ENCODE results near the gene PRKAB1. TPM values are rescaled to one million over a fixed set of nuclear protein-coding genes. Genes with fewer than 3 reads are reported as not detected.

The PRKAB1 gene
- total RNA-seq, 2 experiments from 2014 or later = 18.6 to 24.2 TPM

DNA sequence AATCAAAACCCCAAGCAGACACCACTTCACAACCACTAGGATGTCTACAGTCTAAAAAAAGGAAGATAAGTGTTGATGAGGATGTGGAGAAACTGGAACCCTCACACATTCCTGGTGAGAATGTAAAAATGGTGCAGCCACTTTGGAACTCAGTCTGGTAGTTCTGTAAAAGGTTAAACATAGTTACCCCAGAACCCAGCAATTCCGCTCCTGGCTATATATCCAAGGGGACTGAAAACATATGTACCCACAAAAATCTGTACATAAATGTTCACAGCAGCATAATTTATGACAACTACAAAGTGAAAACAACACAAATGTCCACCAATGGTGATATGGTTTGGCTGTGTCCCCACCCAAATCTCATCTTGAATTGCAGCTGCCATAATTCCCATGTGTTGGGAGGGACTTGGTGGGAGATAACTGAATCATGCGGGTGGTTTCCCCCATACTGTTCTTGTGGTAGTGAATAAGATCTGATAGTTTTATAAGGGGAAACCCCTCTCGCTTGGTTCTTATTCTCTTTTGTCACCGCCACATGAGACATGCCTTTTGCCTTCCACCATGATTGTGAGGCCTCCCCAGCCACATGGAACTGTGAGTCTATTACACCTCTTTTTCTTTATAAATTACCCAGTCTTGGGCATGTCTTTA is 46.8 kb downstream of the PRKAB1 start:
- Histone ChIP-seq H3K27ac (ENCODE audit: low read depth in 1 of 2, low read length in 2 of 2) (no peak overlapping the region), H3K36me3 (ENCODE audit: insufficient read depth, low read length) (no peaks in the 10 kb centered on the region), H3K4me3 (ENCODE audit: low read length) (no peak overlapping the region), H3K27me3 (ENCODE audit: control insufficient read depth in 1 of 2, insufficient read depth in 2 of 2, low read length in 2 of 2) (no peaks in the 10 kb centered on the region), H3K9me3 (ENCODE audit: control insufficient read depth in 1 of 2, insufficient read depth in 1 of 2, low read length in 2 of 2) (no peaks in the 10 kb centered on the region), H3K4me1 (ENCODE audit: insufficient read depth, low read length) (no peaks in the 10 kb centered on the region)
- Mint-ChIP-seq H3K9me3 (peaks cover 2% of the 10 kb centered on the region), H3K4me1 (ENCODE audit: low read depth) (no peaks in the 10 kb centered on the region), H3K4me3 (no peak overlapping the region), H3K27ac (no peak overlapping the region), H3K27me3 (no peaks in the 10 kb centered on the region), H3K36me3 (ENCODE audit: low read depth) (peaks cover 6% of the 10 kb centered on the region)
- ATAC-seq (ENCODE audit: poor library complexity) (no peak), DNase-seq (no peak)
- TF ChIP-seq, protein P1, sequence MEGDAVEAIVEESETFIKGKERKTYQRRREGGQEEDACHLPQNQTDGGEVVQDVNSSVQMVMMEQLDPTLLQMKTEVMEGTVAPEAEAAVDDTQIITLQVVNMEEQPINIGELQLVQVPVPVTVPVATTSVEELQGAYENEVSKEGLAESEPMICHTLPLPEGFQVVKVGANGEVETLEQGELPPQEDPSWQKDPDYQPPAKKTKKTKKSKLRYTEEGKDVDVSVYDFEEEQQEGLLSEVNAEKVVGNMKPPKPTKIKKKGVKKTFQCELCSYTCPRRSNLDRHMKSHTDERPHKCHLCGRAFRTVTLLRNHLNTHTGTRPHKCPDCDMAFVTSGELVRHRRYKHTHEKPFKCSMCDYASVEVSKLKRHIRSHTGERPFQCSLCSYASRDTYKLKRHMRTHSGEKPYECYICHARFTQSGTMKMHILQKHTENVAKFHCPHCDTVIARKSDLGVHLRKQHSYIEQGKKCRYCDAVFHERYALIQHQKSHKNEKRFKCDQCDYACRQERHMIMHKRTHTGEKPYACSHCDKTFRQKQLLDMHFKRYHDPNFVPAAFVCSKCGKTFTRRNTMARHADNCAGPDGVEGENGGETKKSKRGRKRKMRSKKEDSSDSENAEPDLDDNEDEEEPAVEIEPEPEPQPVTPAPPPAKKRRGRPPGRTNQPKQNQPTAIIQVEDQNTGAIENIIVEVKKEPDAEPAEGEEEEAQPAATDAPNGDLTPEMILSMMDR (IDR thresholded peaks at IDR 0.05) = no peak
- ChIA-PET POLR2A (no interaction called here), CTCF (no interaction called here)
- intact Hi-C loops (cut with DNase I, micrococcal nuclease) = no loop called here

DNA sequence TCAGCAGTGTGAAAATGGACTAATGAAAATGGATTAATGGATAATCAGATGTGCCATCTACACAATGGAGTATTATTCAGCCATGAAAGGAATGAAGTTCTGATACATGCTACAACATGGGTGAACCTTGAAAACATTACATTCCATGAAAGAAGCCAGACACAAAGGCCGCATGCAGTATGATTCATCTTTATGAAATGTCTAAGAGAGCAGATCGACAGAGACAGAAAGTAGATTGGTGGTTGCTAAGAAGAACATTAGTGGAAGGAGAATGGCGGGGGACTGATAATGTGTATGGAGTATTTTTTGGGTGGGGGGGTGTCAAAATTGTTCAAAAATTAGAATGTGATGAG is 47.3 kb downstream of the PRKAB1 start:
- Histone ChIP-seq H3K27me3 (ENCODE audit: control insufficient read depth in 1 of 2, insufficient read depth in 2 of 2, low read length in 2 of 2) (no peaks in the 10 kb centered on the region), H3K9me3 (ENCODE audit: control insufficient read depth in 1 of 2, insufficient read depth in 1 of 2, low read length in 2 of 2) (no peaks in the 10 kb centered on the region), H3K27ac (ENCODE audit: low read depth in 1 of 2, low read length in 2 of 2) (no peak overlapping the region), H3K4me1 (ENCODE audit: insufficient read depth, low read length) (no peaks in the 10 kb centered on the region), H3K36me3 (ENCODE audit: insufficient read depth, low read length) (no peaks in the 10 kb centered on the region), H3K4me3 (ENCODE audit: low read length) (no peak overlapping the region)
- DNase-seq (no peak), ATAC-seq (ENCODE audit: poor library complexity) (no peak)
- peaks cover 2% of the 10 kb centered on the region for H3K9me3 Mint-ChIP-seq
- intact Hi-C loops (cut with DNase I, micrococcal nuclease) = no loop called here
- H3K27ac Mint-ChIP-seq = no peak overlapping the region
- no peaks in the 10 kb centered on the region for H3K27me3 Mint-ChIP-seq
- no peak overlapping the region for H3K4me3 Mint-ChIP-seq
- peaks cover 6% of the 10 kb centered on the region for H3K36me3 Mint-ChIP-seq (ENCODE audit: low read depth)
- H3K4me1 Mint-ChIP-seq (ENCODE audit: low read depth) = no peaks in the 10 kb centered on the region
- POLR2A ChIA-PET = no interaction called here
- TF ChIP-seq, protein P1 (IDR thresholded peaks at IDR 0.05) = no peak
- CTCF ChIA-PET = no interaction called here

DNA sequence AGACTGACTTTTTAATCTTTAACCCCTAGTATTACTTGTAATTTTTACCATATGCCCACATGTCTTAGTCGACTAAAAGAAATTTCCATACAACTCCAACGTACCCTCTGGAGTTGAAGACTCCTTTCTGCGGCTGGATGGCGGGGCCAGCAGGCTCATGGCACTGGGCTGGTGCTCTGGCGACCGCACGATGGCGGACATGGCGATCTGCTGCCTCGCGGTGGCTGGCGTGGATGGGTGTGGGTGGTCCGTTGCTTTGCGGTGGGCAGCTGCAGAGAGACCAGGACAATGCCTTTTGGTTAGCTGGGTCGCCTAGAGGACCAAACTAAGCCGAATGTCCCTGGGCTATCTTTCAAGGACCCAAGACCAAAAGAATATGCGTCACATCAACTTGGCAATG is 50.2 kb downstream of the PRKAB1 start:
- CTCF ChIA-PET = no interaction called here

More for the DNA sequence above, 50.2 kb downstream of the PRKAB1 start:
- POLR2A ChIA-PET = no interaction called here
- Mint-ChIP-seq H3K27ac (no peak overlapping the region), H3K36me3 (ENCODE audit: low read depth) (no peaks in the 10 kb centered on the region), H3K9me3 (peaks cover 2% of the 10 kb centered on the region), H3K4me3 (no peak overlapping the region), H3K27me3 (no peaks in the 10 kb centered on the region), H3K4me1 (ENCODE audit: low read depth) (no peaks in the 10 kb centered on the region)
- ATAC-seq (ENCODE audit: poor library complexity) = no peak
- DNase-seq = no peak
- Histone ChIP-seq H3K4me3 (ENCODE audit: low read length) (no peak overlapping the region), H3K27me3 (ENCODE audit: control insufficient read depth in 1 of 2, insufficient read depth in 2 of 2, low read length in 2 of 2) (no peaks in the 10 kb centered on the region), H3K36me3 (ENCODE audit: insufficient read depth, low read length) (no peaks in the 10 kb centered on the region), H3K9me3 (ENCODE audit: control insufficient read depth in 1 of 2, insufficient read depth in 1 of 2, low read length in 2 of 2) (no peaks in the 10 kb centered on the region), H3K4me1 (ENCODE audit: insufficient read depth, low read length) (no peaks in the 10 kb centered on the region), H3K27ac (ENCODE audit: low read depth in 1 of 2, low read length in 2 of 2) (no peak overlapping the region)
- intact Hi-C loops (cut with DNase I, micrococcal nuclease) = no loop called here
- TF ChIP-seq, protein P1 (IDR thresholded peaks at IDR 0.05) = no peak

Measured in CD4-positive, alpha-beta T cell (primary cell).